ENCODE data around the gene ESRRG. TPM values are rescaled to one million over a fixed set of nuclear protein-coding genes. Genes with fewer than 3 reads are reported as not detected.

The ESRRG gene
- total and polyA plus RNA-seq, 2 experiments from 2014 or later, result 1.2 to 1.7 TPM

DNA sequence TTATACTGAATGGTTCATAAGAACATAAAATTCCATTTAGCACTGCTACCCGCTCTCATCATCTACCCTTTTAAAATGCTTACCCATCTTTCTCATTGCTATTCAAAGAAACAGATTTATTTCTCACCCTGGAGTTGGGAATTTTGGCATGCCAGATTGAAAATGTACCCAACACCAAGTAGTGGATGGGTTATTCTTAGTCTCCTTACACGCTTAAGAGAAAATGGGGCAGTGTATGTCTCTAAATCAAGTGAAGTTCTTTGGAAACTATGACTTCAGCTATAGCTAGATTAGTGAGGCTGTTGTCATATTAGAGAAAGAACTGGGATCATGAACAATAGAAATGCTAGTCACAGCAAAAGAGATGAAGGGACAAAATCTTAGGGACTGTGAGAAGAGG is 27.7 kb upstream of the ESRRG start:
- H2AFZ ChIP-seq, result no peak overlapping the region
- no peak overlapping the region for H3K27ac ChIP-seq (ENCODE audit: low read depth)
- no peak overlapping the region for H3K4me2 ChIP-seq
- no peaks in the 10 kb centered on the region for H3K36me3 ChIP-seq (ENCODE audit: insufficient read depth)
- no peaks in the 10 kb centered on the region for H3K9me3 Mint-ChIP-seq
- no peaks in the 10 kb centered on the region for H4K20me1 ChIP-seq (replicated peaks; ENCODE audit: insufficient read depth)
- DNase-seq (ENCODE audit: low spot score) (no peak), ATAC-seq (no peak)
- H3K9me2 ChIP-seq (ENCODE audit: insufficient read depth), result no peaks in the 10 kb centered on the region
- no peaks in the 10 kb centered on the region for H3K79me2 ChIP-seq (replicated peaks; ENCODE audit: insufficient read depth)
- no peaks in the 10 kb centered on the region for H3K27me3 Mint-ChIP-seq (ENCODE audit: insufficient read depth, low read depth, poor library complexity)
- no peak overlapping the region for H3K27ac Mint-ChIP-seq
- no peaks in the 10 kb centered on the region for H3K36me3 Mint-ChIP-seq (ENCODE audit: low read depth)
- peaks cover 8% of the 10 kb centered on the region for H3K4me1 Mint-ChIP-seq
- no peak overlapping the region for H3K4me3 ChIP-seq
- H3K4me1 ChIP-seq (ENCODE audit: insufficient read depth), result no peaks in the 10 kb centered on the region; the same call in 1 of the 2 replicates
- H3K27me3 ChIP-seq (ENCODE audit: insufficient read depth), result no peaks in the 10 kb centered on the region
- H3K4me3 Mint-ChIP-seq, result no peak overlapping the region
- H3F3A ChIP-seq (replicated peaks; ENCODE audit: low read depth), result no peaks in the 10 kb centered on the region
- TF ChIP-seq, protein P1, sequence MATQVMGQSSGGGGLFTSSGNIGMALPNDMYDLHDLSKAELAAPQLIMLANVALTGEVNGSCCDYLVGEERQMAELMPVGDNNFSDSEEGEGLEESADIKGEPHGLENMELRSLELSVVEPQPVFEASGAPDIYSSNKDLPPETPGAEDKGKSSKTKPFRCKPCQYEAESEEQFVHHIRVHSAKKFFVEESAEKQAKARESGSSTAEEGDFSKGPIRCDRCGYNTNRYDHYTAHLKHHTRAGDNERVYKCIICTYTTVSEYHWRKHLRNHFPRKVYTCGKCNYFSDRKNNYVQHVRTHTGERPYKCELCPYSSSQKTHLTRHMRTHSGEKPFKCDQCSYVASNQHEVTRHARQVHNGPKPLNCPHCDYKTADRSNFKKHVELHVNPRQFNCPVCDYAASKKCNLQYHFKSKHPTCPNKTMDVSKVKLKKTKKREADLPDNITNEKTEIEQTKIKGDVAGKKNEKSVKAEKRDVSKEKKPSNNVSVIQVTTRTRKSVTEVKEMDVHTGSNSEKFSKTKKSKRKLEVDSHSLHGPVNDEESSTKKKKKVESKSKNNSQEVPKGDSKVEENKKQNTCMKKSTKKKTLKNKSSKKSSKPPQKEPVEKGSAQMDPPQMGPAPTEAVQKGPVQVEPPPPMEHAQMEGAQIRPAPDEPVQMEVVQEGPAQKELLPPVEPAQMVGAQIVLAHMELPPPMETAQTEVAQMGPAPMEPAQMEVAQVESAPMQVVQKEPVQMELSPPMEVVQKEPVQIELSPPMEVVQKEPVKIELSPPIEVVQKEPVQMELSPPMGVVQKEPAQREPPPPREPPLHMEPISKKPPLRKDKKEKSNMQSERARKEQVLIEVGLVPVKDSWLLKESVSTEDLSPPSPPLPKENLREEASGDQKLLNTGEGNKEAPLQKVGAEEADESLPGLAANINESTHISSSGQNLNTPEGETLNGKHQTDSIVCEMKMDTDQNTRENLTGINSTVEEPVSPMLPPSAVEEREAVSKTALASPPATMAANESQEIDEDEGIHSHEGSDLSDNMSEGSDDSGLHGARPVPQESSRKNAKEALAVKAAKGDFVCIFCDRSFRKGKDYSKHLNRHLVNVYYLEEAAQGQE (IDR thresholded peaks at IDR 0.05; ENCODE audit: unreplicated experiment), result no peak
- TF ChIP-seq, protein P2, sequence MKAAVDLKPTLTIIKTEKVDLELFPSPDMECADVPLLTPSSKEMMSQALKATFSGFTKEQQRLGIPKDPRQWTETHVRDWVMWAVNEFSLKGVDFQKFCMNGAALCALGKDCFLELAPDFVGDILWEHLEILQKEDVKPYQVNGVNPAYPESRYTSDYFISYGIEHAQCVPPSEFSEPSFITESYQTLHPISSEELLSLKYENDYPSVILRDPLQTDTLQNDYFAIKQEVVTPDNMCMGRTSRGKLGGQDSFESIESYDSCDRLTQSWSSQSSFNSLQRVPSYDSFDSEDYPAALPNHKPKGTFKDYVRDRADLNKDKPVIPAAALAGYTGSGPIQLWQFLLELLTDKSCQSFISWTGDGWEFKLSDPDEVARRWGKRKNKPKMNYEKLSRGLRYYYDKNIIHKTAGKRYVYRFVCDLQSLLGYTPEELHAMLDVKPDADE (IDR thresholded peaks at IDR 0.05), result no peak

DNA sequence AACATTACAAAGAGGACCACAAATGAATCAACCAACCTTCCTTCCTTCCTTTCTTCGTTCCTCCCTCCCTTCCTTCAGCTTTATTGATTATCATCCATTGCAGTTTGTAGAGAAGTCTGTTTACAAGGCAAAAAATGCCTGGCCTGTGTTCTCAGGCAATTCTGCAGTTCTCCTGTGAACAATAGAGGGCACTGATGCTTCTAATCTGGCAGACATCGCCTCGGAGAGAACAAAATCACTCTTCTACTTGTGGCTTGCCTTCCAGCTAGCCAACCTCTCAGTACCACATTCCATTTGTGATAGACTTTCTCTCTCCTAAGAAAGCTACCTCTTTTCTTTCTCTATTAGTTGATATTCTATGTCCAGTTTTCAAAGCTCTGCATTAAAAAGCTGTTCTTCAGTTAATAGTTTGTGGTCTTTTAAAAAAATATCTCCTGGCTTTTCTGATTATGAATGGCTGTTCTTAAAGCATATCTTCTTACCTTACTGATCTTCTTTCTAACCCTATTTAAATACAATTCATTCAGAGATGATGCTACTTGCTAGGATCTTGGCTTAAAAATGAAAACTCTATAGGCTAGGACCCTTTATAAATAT is 26.9 kb upstream of the ESRRG start:
- no peaks in the 10 kb centered on the region for H3K36me3 Mint-ChIP-seq (ENCODE audit: low read depth)
- Histone ChIP-seq H3K79me2 (replicated peaks; ENCODE audit: insufficient read depth) (no peaks in the 10 kb centered on the region), H3K4me2 (no peak overlapping the region), H3K36me3 (ENCODE audit: insufficient read depth) (no peaks in the 10 kb centered on the region), H3K4me3 (no peak overlapping the region), H2AFZ (no peak overlapping the region), H3K4me1 (ENCODE audit: insufficient read depth) (no peaks in the 10 kb centered on the region), H3F3A (replicated peaks; ENCODE audit: low read depth) (no peaks in the 10 kb centered on the region), H3K27me3 (ENCODE audit: insufficient read depth) (no peaks in the 10 kb centered on the region), H3K27ac (ENCODE audit: low read depth) (no peak overlapping the region), H3K9me2 (ENCODE audit: insufficient read depth) (no peaks in the 10 kb centered on the region), H4K20me1 (replicated peaks; ENCODE audit: insufficient read depth) (no peaks in the 10 kb centered on the region)
- ATAC-seq (peak; percentile 92), DNase-seq (ENCODE audit: low spot score) (peak; percentile 86)
- H3K27me3 Mint-ChIP-seq (ENCODE audit: insufficient read depth, low read depth, poor library complexity), result no peaks in the 10 kb centered on the region
- H3K4me1 Mint-ChIP-seq, result peaks cover 3% of the 10 kb centered on the region; the same call in 2 of the 3 replicates
- H3K27ac Mint-ChIP-seq, result no peak overlapping the region
- no peak overlapping the region for H3K4me3 Mint-ChIP-seq
- H3K9me3 Mint-ChIP-seq, result no peaks in the 10 kb centered on the region; the same call in 2 of the 3 replicates
- TF ChIP-seq CTCF (conservative IDR thresholded peaks at IDR 0.05; ENCODE audit: low read depth in 2 of 2), result peak; percentile 83 to 90
- no peak for TF ChIP-seq ZNF331 (CRISPR knock-in tag; IDR thresholded peaks at IDR 0.05; ENCODE audit: low read depth)

All from GM23338 (cell line).